ENCODE measurements around the gene TMCC3. TPM values are rescaled to one million over a fixed set of nuclear protein-coding genes. Genes with fewer than 3 reads are reported as not detected.

The TMCC3 gene
- total RNA-seq, 1 donor from 2014 or later, result 3.5 TPM

GRCh38 chr12:94615260-94616181 is 34.8 kb downstream of the TMCC3 start:
- Mint-ChIP-seq H3K9me3 (ENCODE audit: unreplicated experiment) (no peaks in the 10 kb centered on the region), H3K4me3 (ENCODE audit: unreplicated experiment) (peak overlapping the region; percentile 16), H3K27me3 (ENCODE audit: low read depth, unreplicated experiment) (no peaks in the 10 kb centered on the region), H3K27ac (ENCODE audit: unreplicated experiment) (no peak overlapping the region), H3K36me3 (ENCODE audit: low read depth, unreplicated experiment) (no peaks in the 10 kb centered on the region), H3K4me1 (ENCODE audit: low read depth, unreplicated experiment) (no peaks in the 10 kb centered on the region)
- no peaks in the 10 kb centered on the region for H3K9me3 ChIP-seq (ENCODE audit: insufficient read depth, low read depth, low read length)
- TF ChIP-seq CTCF (IDR thresholded peaks at IDR 0.05; ENCODE audit: insufficient read depth, low read depth, low read length), result no peak
- no peak for TF ChIP-seq EZH2 (IDR thresholded peaks at IDR 0.05; ENCODE audit: insufficient read depth, low read length)
- FAIRE-seq, result no peak
- no peaks in the 10 kb centered on the region for H3K36me3 ChIP-seq (ENCODE audit: insufficient read depth, low read length)
- peaks cover 38% of the 10 kb centered on the region for H3K4me1 ChIP-seq (ENCODE audit: insufficient read depth, low read length)
- DNase-seq (ENCODE audit: low read depth), result peak; percentile 48
- H3K4me3 ChIP-seq (ENCODE audit: insufficient read depth, low read depth, low read length), result peak overlapping the region; percentile 19
- peak overlapping the region; percentile 73 for H3K4me2 ChIP-seq (ENCODE audit: low read length)
- H2AFZ ChIP-seq (ENCODE audit: low read depth, low read length), result peak overlapping the region; percentile 43
- no peaks in the 10 kb centered on the region for H3K79me2 ChIP-seq (ENCODE audit: insufficient read depth, low read length)
- no peaks in the 10 kb centered on the region for H3K27me3 ChIP-seq (ENCODE audit: insufficient read depth, low read length)
- H3K9ac ChIP-seq (ENCODE audit: low read length), result peak overlapping the region; percentile 38
- no peak overlapping the region for H3K27ac ChIP-seq (ENCODE audit: low read depth, low read length)
- no peaks in the 10 kb centered on the region for H4K20me1 ChIP-seq (ENCODE audit: insufficient read depth, low read length)

GRCh38 chr12:94614288-94614721 is 36.1 kb downstream of the TMCC3 start:
- Mint-ChIP-seq H3K4me3 (ENCODE audit: unreplicated experiment) (no peak overlapping the region), H3K27me3 (ENCODE audit: low read depth, unreplicated experiment) (no peaks in the 10 kb centered on the region), H3K27ac (ENCODE audit: unreplicated experiment) (peak overlapping the region; percentile 71), H3K4me1 (ENCODE audit: low read depth, unreplicated experiment) (no peaks in the 10 kb centered on the region), H3K36me3 (ENCODE audit: low read depth, unreplicated experiment) (no peaks in the 10 kb centered on the region), H3K9me3 (ENCODE audit: unreplicated experiment) (no peaks in the 10 kb centered on the region)
- Histone ChIP-seq H3K27me3 (ENCODE audit: insufficient read depth, low read length) (peaks cover 1% of the 10 kb centered on the region), H4K20me1 (ENCODE audit: insufficient read depth, low read length) (no peaks in the 10 kb centered on the region), H3K79me2 (ENCODE audit: insufficient read depth, low read length) (no peaks in the 10 kb centered on the region), H3K27ac (ENCODE audit: low read depth, low read length) (no peak overlapping the region), H2AFZ (ENCODE audit: low read depth, low read length) (no peak overlapping the region), H3K4me3 (ENCODE audit: insufficient read depth, low read depth, low read length) (no peak overlapping the region), H3K9me3 (ENCODE audit: insufficient read depth, low read depth, low read length) (no peaks in the 10 kb centered on the region), H3K9ac (ENCODE audit: low read length) (no peak overlapping the region), H3K36me3 (ENCODE audit: insufficient read depth, low read length) (no peaks in the 10 kb centered on the region), H3K4me1 (ENCODE audit: insufficient read depth, low read length) (peaks cover 31% of the 10 kb centered on the region), H3K4me2 (ENCODE audit: low read length) (no peak overlapping the region)
- FAIRE-seq (no peak), DNase-seq (ENCODE audit: low read depth) (no peak)
- no peak for TF ChIP-seq EZH2 (IDR thresholded peaks at IDR 0.05; ENCODE audit: insufficient read depth, low read length)
- no peak for TF ChIP-seq CTCF (IDR thresholded peaks at IDR 0.05; ENCODE audit: insufficient read depth, low read depth, low read length)

Data from astrocyte (in vitro differentiated cells and primary cell).